PC-3 (cell line): ENCODE results near the gene IGFALS.

Experiments
- CTCF ChIP-seq: fragments of 300-600 bp; sonication (generic); conservative IDR thresholded peaks from 2 replicates; pipeline ENCODE4 v1.5.1; 2017; ENCODE audit warnings: antibody characterized with exemption, low read depth, mild to moderate bottlenecking, low read length
- EZH2 ChIP-seq: fragments of 300-600 bp; sonication (generic); IDR thresholded peaks from one replicate; pipeline ENCODE4 v1.6.1; 2017; ENCODE audit warnings: antibody characterized with exemption, mild to moderate bottlenecking, low read length; ENCODE audit not compliant: unreplicated experiment
- EZH2phosphoT487 ChIP-seq: fragments of 300-600 bp; sonication (generic); IDR thresholded peaks from 2 replicates; pipeline ENCODE4 v1.6.1; 2018; ENCODE audit warnings: mild to moderate bottlenecking, antibody characterized with exemption, low read length, borderline replicate concordance

DNA sequence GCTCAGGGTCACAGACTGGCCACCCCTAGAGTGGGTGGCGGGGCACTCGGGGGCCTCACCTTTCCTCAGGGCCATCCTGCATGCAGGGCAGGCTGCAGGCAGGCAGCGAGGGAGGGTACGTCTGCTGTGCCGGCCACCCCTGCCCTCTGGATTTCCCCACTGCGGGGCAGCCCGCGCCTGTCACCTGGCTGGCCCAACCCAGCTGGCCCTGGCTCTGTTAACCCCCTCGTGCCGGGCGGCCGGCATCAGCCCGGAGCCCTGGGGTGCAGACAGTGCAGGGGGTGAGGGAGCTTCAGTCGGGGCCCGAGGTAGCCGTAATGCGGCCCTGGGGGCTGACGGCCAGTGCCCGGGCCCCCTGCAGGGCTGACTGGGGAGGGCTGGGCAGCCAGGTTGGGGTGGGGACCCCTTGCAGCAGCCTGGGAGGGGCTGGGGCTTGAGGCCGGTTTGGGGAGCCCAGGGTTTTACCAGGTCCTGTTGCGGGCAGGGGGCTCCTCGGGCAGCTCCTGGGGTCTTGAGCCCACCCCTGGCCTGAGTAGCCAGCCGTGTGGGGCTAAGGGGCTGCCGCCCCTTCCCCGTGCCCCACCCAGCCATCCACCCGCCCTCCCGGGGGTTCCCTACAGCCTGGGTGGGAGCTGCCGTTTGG lies at the start of gene IGFALS:
- TF ChIP-seq CTCF (no peak), EZH2 (no peak), EZH2phosphoT487 (no peak)
